Fibroblast of lung (primary cell): ENCODE results near the gene EVPL. TPM values are rescaled to one million over a fixed set of nuclear protein-coding genes. Genes with fewer than 3 reads are reported as not detected.

ENCODE experiments used
- DNase-seq, 2 donors: peaks; one replicate each; pipeline versions ENCODE4 v3.0.0 to v3.0.0-alpha.2; 2010; ENCODE audit warnings: low read depth in 2 of 2
- H2AFZ ChIP-seq: 2 replicates; pipeline ENCODE4 v1.5.1; 2012; ENCODE audit warnings: low read length, control low read depth, inconsistent platforms
- H3K27ac ChIP-seq: 2 replicates; pipeline ENCODE4 v1.5.1; 2011; ENCODE audit warnings: low read length, control low read depth; ENCODE audit not compliant: insufficient read depth
- H3K27me3 ChIP-seq: 2 replicates; pipeline ENCODE4 v1.5.1; 2011; ENCODE audit warnings: mild to moderate bottlenecking, low read length; ENCODE audit not compliant: control insufficient read depth, insufficient read depth
- H3K36me3 ChIP-seq: 2 replicates; pipeline ENCODE4 v1.5.1; 2011; ENCODE audit warnings: low read length; ENCODE audit not compliant: control insufficient read depth, insufficient read depth
- H3K4me1 ChIP-seq: 2 replicates; pipeline ENCODE4 v1.5.1; 2011; ENCODE audit warnings: low read length; ENCODE audit not compliant: control insufficient read depth, insufficient read depth; ENCODE audit errors: extremely low read depth
- H3K4me2 ChIP-seq: 2 replicates; pipeline ENCODE4 v1.5.1; 2011; ENCODE audit warnings: low read length, control low read depth; ENCODE audit not compliant: insufficient read depth; ENCODE audit errors: extremely low read depth
- H3K4me3 ChIP-seq, 4 experiments: fragments of 200-600 bp in 1 of 4; sonication (generic) in 1 of 4; replicated peaks in 1 of 4; 2 replicates each; pipeline ENCODE4 v1.5.1; 2011 to 2016; ENCODE audit warnings: low read length in 4 of 4, low read depth in 3 of 4, mild to moderate bottlenecking in 3 of 4, control low read depth in 2 of 4, inconsistent platforms in 1 of 4, mixed read lengths in 1 of 4; ENCODE audit not compliant: insufficient read depth in 1 of 4; ENCODE audit errors: control extremely low read depth in 1 of 4
- H3K79me2 ChIP-seq: 2 replicates; pipeline ENCODE4 v1.5.1; 2012; ENCODE audit warnings: mild to moderate bottlenecking, low read length, inconsistent platforms; ENCODE audit not compliant: control insufficient read depth, insufficient read depth
- H3K9ac ChIP-seq: 2 replicates; pipeline ENCODE4 v1.5.1; 2011; ENCODE audit warnings: mild to moderate bottlenecking, low read length, control low read depth; ENCODE audit not compliant: insufficient read depth
- H3K9me3 ChIP-seq: 2 replicates; pipeline ENCODE4 v1.5.1; 2012; ENCODE audit warnings: low read depth, low read length; ENCODE audit not compliant: control insufficient read depth, insufficient read depth
- H4K20me1 ChIP-seq: 2 replicates; pipeline ENCODE4 v1.5.1; 2011; ENCODE audit warnings: low read length; ENCODE audit not compliant: control insufficient read depth, insufficient read depth; ENCODE audit errors: extremely low read depth
- CTCF ChIP-seq, 2 donors: IDR thresholded peaks in 1 of 2; conservative IDR thresholded peaks in 1 of 2; 1 replicate in 1 of 2; 2 replicates in 1 of 2; pipeline ENCODE4 v1.5.1; 2011 to 2012; ENCODE audit warnings: low read length in 2 of 2, control low read depth in 1 of 2, inconsistent platforms in 1 of 2, low read depth in 1 of 2, mild to moderate bottlenecking in 1 of 2
- EZH2 ChIP-seq: IDR thresholded peaks from 2 replicates; pipeline ENCODE4 v1.5.1; 2012; ENCODE audit warnings: low read length, control low read depth, mild to moderate bottlenecking; ENCODE audit errors: missing control alignments
- polyA plus RNA-seq, 2 donors: library from polyadenylated mRNA; depleted of rRNA in 1 of 2; stranded (reverse) in 1 of 2; unstranded in 1 of 2; fragments of >200 nt; gene quantifications; 2 replicates each; pipeline ENCODE4 v1.2.1, GENCODE V29; 2011 to 2012; ENCODE audit warnings: missing spikeins in 1 of 2
- total RNA-seq: library from RNA; depleted of rRNA; stranded (reverse); fragments of >200 nt; gene quantifications from 2 replicates; pipeline ENCODE4 v1.2.1, GENCODE V29; 2014

Gene EVPL
- total and polyA plus RNA-seq, 2 donors (not counting 1 experiment from before 2014, with no cell fraction given) = not detected

GRCh38 chr17:75980188-75981018 lies 46.7 kb downstream of the EVPL start:
- Histone ChIP-seq H4K20me1 (no peaks in the 10 kb centered on the region), H3K27ac (peak overlapping the region; percentile 97), H3K4me3 (peak overlapping the region; percentile 74 to 95 (median 82)), H3K4me2 (peak overlapping the region; percentile 100), H3K4me1 (peaks cover 7% of the 10 kb centered on the region), H3K9ac (peak overlapping the region; percentile 97), H3K9me3 (no peaks in the 10 kb centered on the region), H3K27me3 (no peaks in the 10 kb centered on the region), H2AFZ (no peak overlapping the region), H3K36me3 (no peaks in the 10 kb centered on the region), H3K79me2 (peaks cover 10% of the 10 kb centered on the region)
- TF ChIP-seq CTCF (conservative IDR thresholded peaks at IDR 0.05 in 1 of 2, IDR thresholded peaks at IDR 0.05 in 1 of 2; ENCODE audit: low read depth in 1 of 2, low read length in 2 of 2) (no peak), EZH2 (no peak)
- peak in 1 of 2 donors; percentile 31 for DNase-seq

GRCh38 chr17:75979705-75980187 lies 47.4 kb downstream of the EVPL start:
- Histone ChIP-seq H4K20me1 (no peaks in the 10 kb centered on the region), H3K9ac (peak overlapping the region; percentile 97), H3K4me2 (peak overlapping the region; percentile 100), H3K36me3 (no peaks in the 10 kb centered on the region), H3K4me3 (peak overlapping the region; percentile 74 to 95 (median 82)), H2AFZ (peak overlapping the region; percentile 2), H3K79me2 (peaks cover 10% of the 10 kb centered on the region), H3K4me1 (peaks cover 7% of the 10 kb centered on the region), H3K27ac (peak overlapping the region; percentile 97), H3K9me3 (no peaks in the 10 kb centered on the region), H3K27me3 (no peaks in the 10 kb centered on the region)
- peak in 1 of 2 donors; percentile 85 for DNase-seq
- TF ChIP-seq EZH2 (no peak), CTCF (conservative IDR thresholded peaks at IDR 0.05 in 1 of 2, IDR thresholded peaks at IDR 0.05 in 1 of 2; ENCODE audit: low read depth in 1 of 2, low read length in 2 of 2) (no peak)

GRCh38 chr17:75978938-75979704 lies 48.0 kb downstream of the EVPL start, which contains the start of the genes ACOX1 and TEN1:
Gene ACOX1, minus strand, starts transcription at chr17:75979166. Its CDS starts 93 bp downstream, at chr17:75979073.
Gene TEN1, plus strand, starts transcription at chr17:75979240. Its CDS starts 6,953 bp downstream, at chr17:75986193.
- Histone ChIP-seq H2AFZ (peak within 1 kb of the TSS; percentile 79), H3K4me2 (peak within 1 kb of the TSS; percentile 100), H4K20me1 (no peaks in the 10 kb centered on the region), H3K9me3 (no peaks in the 10 kb centered on the region), H3K27ac (peak within 1 kb of the TSS; percentile 97), H3K9ac (peak within 1 kb of the TSS; percentile 97), H3K4me3 (peak within 1 kb of the TSS; percentile 74 to 95 (median 92)), H3K36me3 (no peaks in the 10 kb centered on the region), H3K27me3 (no peaks in the 10 kb centered on the region), H3K4me1 (peaks cover 7% of the 10 kb centered on the region), H3K79me2 (peaks cover 10% of the 10 kb centered on the region)
- peak; percentile 97 for DNase-seq
- TF ChIP-seq EZH2 = no peak
- TF ChIP-seq CTCF (conservative IDR thresholded peaks at IDR 0.05 in 1 of 2, IDR thresholded peaks at IDR 0.05 in 1 of 2; ENCODE audit: low read depth in 1 of 2, low read length in 2 of 2) = no peak
